Measurements from ENCODE around the gene ASB18. TPM values are rescaled to one million over a fixed set of nuclear protein-coding genes. Genes with fewer than 3 reads are reported as not detected.

Gene ASB18
- total RNA-seq, 1 experiment from 2014 or later = not detected

GRCh38 chr2:236281423-236281822 lies 17.2 kb upstream of the ASB18 start:
- no TSS peak for BruUV-seq (replicated peaks)
- H4K20me1 ChIP-seq (ENCODE audit: insufficient read depth) = no peaks in the 10 kb centered on the region
- H3K9me2 ChIP-seq (ENCODE audit: insufficient read depth) = 0 out of 2 replicates have a peak, but pooled peaks cover 2% of the 10 kb centered on the region
- POLR2A ChIA-PET = no interaction called here
- no peaks in the 10 kb centered on the region for H3K79me2 ChIP-seq (ENCODE audit: insufficient read depth, low read length)
- no peak overlapping the region for H3K4me2 ChIP-seq (ENCODE audit: low read length)
- H3K9me3 ChIP-seq (ENCODE audit: control insufficient read depth in 1 of 2, insufficient read depth in 1 of 2, low read depth in 1 of 2, low read length in 2 of 2) = no peaks in the 10 kb centered on the region
- H2AFZ ChIP-seq (ENCODE audit: low read depth, low read length, poor library complexity, severe bottlenecking) = no peak overlapping the region
- DNase-seq (ENCODE audit: low read depth, low spot score) = no peak
- no peak overlapping the region for H3K9ac ChIP-seq (ENCODE audit: low read length)
- intact Hi-C loops (cut with micrococcal nuclease) = no loop called here
- H3K4me1 ChIP-seq (ENCODE audit: control insufficient read depth in 1 of 2, insufficient read depth in 2 of 2, low read length in 2 of 2) = peaks cover 0 to 2% of the 10 kb centered on the region in 2 experiments; a peak in 2 of 4 replicates
- CTCF ChIA-PET = no interaction called here
- RAD21 ChIA-PET (ENCODE audit: low non-redundant PET in 1 of 2, low total read pairs in 2 of 2, uncharacterized antibody in 2 of 2, unreplicated experiment in 2 of 2) = no interaction called here
- no peak for ATAC-seq
- no peaks in the 10 kb centered on the region; a peak in 1 of 4 replicates for H3K36me3 ChIP-seq (ENCODE audit: control insufficient read depth in 1 of 2, insufficient read depth in 2 of 2, low read length in 2 of 2)
- H3K27me3 ChIP-seq (ENCODE audit: insufficient read depth, low read length) = no peaks in the 10 kb centered on the region
- H3K4me3 ChIP-seq (replicated peaks in 1 of 2; ENCODE audit: low read depth in 1 of 2, low read length in 2 of 2) = no peak overlapping the region
- H3K27ac ChIP-seq (ENCODE audit: low read depth, low read length) = no peak overlapping the region
- no peak for TF ChIP-seq CEBPB (IDR thresholded peaks at IDR 0.05; ENCODE audit: low read depth)
- TF ChIP-seq TCF7L2 (IDR thresholded peaks at IDR 0.05; ENCODE audit: borderline replicate concordance, extremely low read depth, insufficient read depth, insufficient read length) = no peak
- no peak for TF ChIP-seq ZFX (IDR thresholded peaks at IDR 0.05)
- TF ChIP-seq ELF1 (IDR thresholded peaks at IDR 0.05; ENCODE audit: borderline replicate concordance, low read depth) = no peak
- no peak for TF ChIP-seq EZH2phosphoT487 (IDR thresholded peaks at IDR 0.05; ENCODE audit: borderline replicate concordance)
- no peak for TF ChIP-seq ZBTB33 (IDR thresholded peaks at IDR 0.05; ENCODE audit: extremely low read depth, insufficient replicate concordance, low read length)
- TF ChIP-seq REST (IDR thresholded peaks at IDR 0.05; ENCODE audit: low read depth) = no peak
- no peak for TF ChIP-seq MAX (IDR thresholded peaks at IDR 0.05)
